SJCRH30 (cell line): ENCODE data around the gene PRRT4. TPM values are rescaled to one million over a fixed set of nuclear protein-coding genes. Genes with fewer than 3 reads are reported as not detected.

Source experiments
- DNase-seq, 2 experiments: peaks; one replicate each; pipeline ENCODE4 v3.0.0-alpha.2; 2015 to 2020
- H3K27ac ChIP-seq: fragments of 250-450 bp; sonication (Bioruptor Pico); 2 replicates; pipeline ENCODE4 v1.5.1; 2020; ENCODE audit warnings: mild to moderate bottlenecking, moderate library complexity
- H3K27me3 ChIP-seq: fragments of 250-450 bp; sonication (Bioruptor Pico); 2 replicates; pipeline ENCODE4 v1.5.1; 2020; ENCODE audit warnings: mild to moderate bottlenecking, moderate library complexity
- H3K36me3 ChIP-seq: fragments of 250-450 bp; sonication (Bioruptor Pico); 2 replicates; pipeline ENCODE4 v1.5.1; 2020; ENCODE audit warnings: mild to moderate bottlenecking, moderate library complexity
- H3K4me1 ChIP-seq: fragments of 250-450 bp; sonication (Bioruptor Pico); 2 replicates; pipeline ENCODE4 v1.5.1; 2020; ENCODE audit warnings: mild to moderate bottlenecking, moderate library complexity
- H3K4me3 ChIP-seq: fragments of 250-450 bp; sonication (Bioruptor Pico); 2 replicates; pipeline ENCODE4 v1.5.1; 2020; ENCODE audit warnings: mild to moderate bottlenecking, moderate library complexity
- H3K9me3 ChIP-seq: fragments of 250-450 bp; sonication (Bioruptor Pico); replicated peaks from 2 replicates; pipeline ENCODE4 v1.5.1; 2020; ENCODE audit warnings: mild to moderate bottlenecking, moderate library complexity
- total RNA-seq: library from RNA; depleted of rRNA; stranded (reverse); fragments of >200 nt; shearing (Covaris generic); gene quantifications from 2 replicates; pipeline ENCODE4 v1.2.3, GENCODE V29; 2014

PRRT4 gene
- total RNA-seq, 1 experiment from 2014 or later: 5.1 TPM

- DNase-seq: no peak
- no peaks in the 10 kb centered on the region for H3K36me3 ChIP-seq
- peaks cover 8% of the 10 kb centered on the region; the same call in 1 of the 2 replicates for H3K4me1 ChIP-seq
- no peak overlapping the region for H3K27ac ChIP-seq
- H3K4me3 ChIP-seq: no peak overlapping the region
- H3K27me3 ChIP-seq: no peaks in the 10 kb centered on the region
- H3K9me3 ChIP-seq: no peaks in the 10 kb centered on the region
These were observed 8.9 kb downstream of the PRRT4 start for GRCh38 chr7:128352636-128353035.

- Histone ChIP-seq H3K9me3 (no peaks in the 10 kb centered on the region), H3K4me3 (no peak overlapping the region), H3K27ac (no peak overlapping the region), H3K36me3 (no peaks in the 10 kb centered on the region), H3K4me1 (peaks cover 8% of the 10 kb centered on the region; the same call in 1 of the 2 replicates), H3K27me3 (no peaks in the 10 kb centered on the region)
- no peak for DNase-seq
These were observed 9.3 kb downstream of the PRRT4 start for GRCh38 chr7:128352153-128352537.

GRCh38 chr7:128351296-128352152, 10.0 kb downstream of the PRRT4 start:
- Histone ChIP-seq H3K36me3 (no peaks in the 10 kb centered on the region), H3K27ac (no peak overlapping the region), H3K4me1 (peaks cover 8% of the 10 kb centered on the region; the same call in 1 of the 2 replicates), H3K9me3 (no peaks in the 10 kb centered on the region), H3K4me3 (no peak overlapping the region), H3K27me3 (no peaks in the 10 kb centered on the region)
- DNase-seq: no peak

GRCh38 chr7:128350708-128351295, 10.7 kb downstream of the PRRT4 start:
- Histone ChIP-seq H3K27me3 (no peaks in the 10 kb centered on the region), H3K4me1 (peaks cover 8% of the 10 kb centered on the region; the same call in 1 of the 2 replicates), H3K27ac (no peak overlapping the region), H3K36me3 (no peaks in the 10 kb centered on the region), H3K4me3 (no peak overlapping the region), H3K9me3 (no peaks in the 10 kb centered on the region)
- no peak for DNase-seq

GRCh38 chr7:128349466-128349825, 12.0 kb downstream of the PRRT4 start:
- H3K4me1 ChIP-seq: peaks cover 8% of the 10 kb centered on the region; the same call in 1 of the 2 replicates
- H3K9me3 ChIP-seq: no peaks in the 10 kb centered on the region
- no peaks in the 10 kb centered on the region for H3K36me3 ChIP-seq
- H3K27ac ChIP-seq: no peak overlapping the region
- H3K4me3 ChIP-seq: no peak overlapping the region
- peak in 1 of 2 experiments; percentile 49 for DNase-seq
- no peaks in the 10 kb centered on the region for H3K27me3 ChIP-seq

GRCh38 chr7:128347647-128348097, 13.8 kb downstream of the PRRT4 start:
- Histone ChIP-seq H3K4me1 (peaks cover 8% of the 10 kb centered on the region; the same call in 1 of the 2 replicates), H3K36me3 (no peaks in the 10 kb centered on the region), H3K27ac (no peak overlapping the region), H3K9me3 (no peaks in the 10 kb centered on the region), H3K27me3 (no peaks in the 10 kb centered on the region), H3K4me3 (no peak overlapping the region)
- DNase-seq: peak; percentile 70 to 84

GRCh38 chr7:128344431-128344774, 17.1 kb downstream of the PRRT4 start:
- H3K36me3 ChIP-seq: peaks cover 3% of the 10 kb centered on the region
- H3K9me3 ChIP-seq: no peaks in the 10 kb centered on the region
- H3K27ac ChIP-seq: no peak overlapping the region
- peak overlapping the region; percentile 68 for H3K4me3 ChIP-seq
- H3K4me1 ChIP-seq: peaks cover 7% of the 10 kb centered on the region; the same call in 1 of the 2 replicates
- no peaks in the 10 kb centered on the region for H3K27me3 ChIP-seq
- no peak for DNase-seq

- Histone ChIP-seq H3K36me3 (peaks cover 9% of the 10 kb centered on the region), H3K9me3 (no peaks in the 10 kb centered on the region), H3K27ac (peak within 1 kb of the TSS; percentile 61), H3K4me3 (peak within 1 kb of the TSS; percentile 68), H3K4me1 (peaks cover 4% of the 10 kb centered on the region; the same call in 1 of the 2 replicates), H3K27me3 (no peaks in the 10 kb centered on the region)
- peak; percentile 93 to 97 for DNase-seq
These were observed 17.7 kb downstream of the PRRT4 start, which contains the start of gene RBM28 for GRCh38 chr7:128343554-128344430. Gene RBM28 (minus strand): TSS chr7:128343908. CDS start chr7:128343793, 115 bp downstream.

- Histone ChIP-seq H3K27ac (no peak overlapping the region), H3K4me3 (no peak overlapping the region), H3K4me1 (peaks cover 4% of the 10 kb centered on the region; the same call in 1 of the 2 replicates), H3K9me3 (no peaks in the 10 kb centered on the region), H3K27me3 (no peaks in the 10 kb centered on the region), H3K36me3 (peaks cover 25% of the 10 kb centered on the region)
- DNase-seq: no peak
These were observed 19.8 kb downstream of the PRRT4 start for GRCh38 chr7:128341733-128342132.

GRCh38 chr7:128335730-128336129, 25.8 kb downstream of the PRRT4 start:
- Histone ChIP-seq H3K9me3 (no peaks in the 10 kb centered on the region), H3K4me3 (no peak overlapping the region), H3K4me1 (no peaks in the 10 kb centered on the region), H3K27ac (no peak overlapping the region), H3K27me3 (no peaks in the 10 kb centered on the region), H3K36me3 (peaks cover 80% of the 10 kb centered on the region)
- no peak for DNase-seq

GRCh38 chr7:128324368-128324680, 37.2 kb downstream of the PRRT4 start:
- no peak for DNase-seq
- Histone ChIP-seq H3K9me3 (no peaks in the 10 kb centered on the region), H3K4me1 (no peaks in the 10 kb centered on the region), H3K27me3 (no peaks in the 10 kb centered on the region), H3K4me3 (no peak overlapping the region), H3K36me3 (peaks cover 67% of the 10 kb centered on the region), H3K27ac (no peak overlapping the region)

GRCh38 chr7:128323459-128324367, 37.8 kb downstream of the PRRT4 start:
- Histone ChIP-seq H3K36me3 (peaks cover 69% of the 10 kb centered on the region), H3K4me1 (no peaks in the 10 kb centered on the region), H3K27ac (no peak overlapping the region), H3K27me3 (no peaks in the 10 kb centered on the region), H3K9me3 (no peaks in the 10 kb centered on the region), H3K4me3 (no peak overlapping the region)
- DNase-seq: no peak

GRCh38 chr7:128323040-128323439, 38.5 kb downstream of the PRRT4 start:
- Histone ChIP-seq H3K36me3 (peaks cover 68% of the 10 kb centered on the region), H3K27me3 (no peaks in the 10 kb centered on the region), H3K4me1 (no peaks in the 10 kb centered on the region), H3K9me3 (no peaks in the 10 kb centered on the region), H3K4me3 (no peak overlapping the region), H3K27ac (no peak overlapping the region)
- no peak for DNase-seq
